Measurements from ENCODE around the gene FCRL5. TPM values are rescaled to one million over a fixed set of nuclear protein-coding genes. Genes with fewer than 3 reads are reported as not detected.

Gene FCRL5
- total RNA-seq: not detected in 2 replicates

GRCh38 chr1:157551694-157552693 is at the start of gene FCRL5:
Gene FCRL5 (minus strand): TSS chr1:157552515. CDS start chr1:157552362, 153 bp downstream.

GRCh38 chr1:157597959-157598667 is 45.8 kb upstream of the FCRL5 start, which contains the start of gene FCRL4:
Gene FCRL4 (minus strand): TSS chr1:157598085. CDS start chr1:157597944, 141 bp downstream.

Other genes with a start within 250 kb of the FCRL5 start
- gene FCRL4, start 45.6 kb upstream of the FCRL5 start, total RNA-seq: under 0.01 TPM in 1 of 2 replicates, not detected in the other
- not detected in 2 replicates for gene FCRL3, start 148.3 kb upstream of the FCRL5 start, total RNA-seq
- not detected in 2 replicates for gene FCRL2, start 224.6 kb upstream of the FCRL5 start, total RNA-seq